Measurements from ENCODE around the gene HHAT.

GRCh38 chr1:210280221-210280620 is 48.5 kb upstream of the HHAT start:
- TF ChIP-seq POLR2AphosphoS5 (IDR thresholded peaks at IDR 0.05) (no peak), CTCF (IDR thresholded peaks at IDR 0.05) (no peak)

All from transverse colon (tissue), 4 donors.